Fibroblast of lung (primary cell): Measurements from ENCODE around the gene GPC3. TPM values are rescaled to one million over a fixed set of nuclear protein-coding genes. Genes with fewer than 3 reads are reported as not detected.

Experiments used
- DNase-seq, 2 donors: peaks; one replicate each; pipeline versions ENCODE4 v3.0.0 to v3.0.0-alpha.2; 2010; ENCODE audit warnings: low read depth in 2 of 2
- H2AFZ ChIP-seq: 2 replicates; pipeline ENCODE4 v1.5.1; 2012; ENCODE audit warnings: low read length, control low read depth, inconsistent platforms
- H3K27ac ChIP-seq: 2 replicates; pipeline ENCODE4 v1.5.1; 2011; ENCODE audit warnings: low read length, control low read depth; ENCODE audit not compliant: insufficient read depth
- H3K27me3 ChIP-seq: 2 replicates; pipeline ENCODE4 v1.5.1; 2011; ENCODE audit warnings: mild to moderate bottlenecking, low read length; ENCODE audit not compliant: control insufficient read depth, insufficient read depth
- H3K36me3 ChIP-seq: 2 replicates; pipeline ENCODE4 v1.5.1; 2011; ENCODE audit warnings: low read length; ENCODE audit not compliant: control insufficient read depth, insufficient read depth
- H3K4me1 ChIP-seq: 2 replicates; pipeline ENCODE4 v1.5.1; 2011; ENCODE audit warnings: low read length; ENCODE audit not compliant: control insufficient read depth, insufficient read depth; ENCODE audit errors: extremely low read depth
- H3K4me2 ChIP-seq: 2 replicates; pipeline ENCODE4 v1.5.1; 2011; ENCODE audit warnings: low read length, control low read depth; ENCODE audit not compliant: insufficient read depth; ENCODE audit errors: extremely low read depth
- H3K4me3 ChIP-seq, 4 experiments: fragments of 200-600 bp in 1 of 4; sonication (generic) in 1 of 4; replicated peaks in 1 of 4; 2 replicates each; pipeline ENCODE4 v1.5.1; 2011 to 2016; ENCODE audit warnings: low read length in 4 of 4, low read depth in 3 of 4, mild to moderate bottlenecking in 3 of 4, control low read depth in 2 of 4, inconsistent platforms in 1 of 4, mixed read lengths in 1 of 4; ENCODE audit not compliant: insufficient read depth in 1 of 4; ENCODE audit errors: control extremely low read depth in 1 of 4
- H3K79me2 ChIP-seq: 2 replicates; pipeline ENCODE4 v1.5.1; 2012; ENCODE audit warnings: mild to moderate bottlenecking, low read length, inconsistent platforms; ENCODE audit not compliant: control insufficient read depth, insufficient read depth
- H3K9ac ChIP-seq: 2 replicates; pipeline ENCODE4 v1.5.1; 2011; ENCODE audit warnings: mild to moderate bottlenecking, low read length, control low read depth; ENCODE audit not compliant: insufficient read depth
- H3K9me3 ChIP-seq: 2 replicates; pipeline ENCODE4 v1.5.1; 2012; ENCODE audit warnings: low read depth, low read length; ENCODE audit not compliant: control insufficient read depth, insufficient read depth
- H4K20me1 ChIP-seq: 2 replicates; pipeline ENCODE4 v1.5.1; 2011; ENCODE audit warnings: low read length; ENCODE audit not compliant: control insufficient read depth, insufficient read depth; ENCODE audit errors: extremely low read depth
- EZH2 ChIP-seq: IDR thresholded peaks from 2 replicates; pipeline ENCODE4 v1.5.1; 2012; ENCODE audit warnings: low read length, control low read depth, mild to moderate bottlenecking; ENCODE audit errors: missing control alignments
- polyA plus RNA-seq, 2 donors: library from polyadenylated mRNA; depleted of rRNA in 1 of 2; stranded (reverse) in 1 of 2; unstranded in 1 of 2; fragments of >200 nt; gene quantifications; 2 replicates each; pipeline ENCODE4 v1.2.1, GENCODE V29; 2011 to 2012; ENCODE audit warnings: missing spikeins in 1 of 2
- total RNA-seq: library from RNA; depleted of rRNA; stranded (reverse); fragments of >200 nt; gene quantifications from 2 replicates; pipeline ENCODE4 v1.2.1, GENCODE V29; 2014
- TF ChIP-seq, protein P1 (sequence below), 2 donors: IDR thresholded peaks in 1 of 2; conservative IDR thresholded peaks in 1 of 2; 1 replicate in 1 of 2; 2 replicates in 1 of 2; pipeline ENCODE4 v1.5.1; 2011 to 2012; ENCODE audit warnings: low read length in 2 of 2, control low read depth in 1 of 2, inconsistent platforms in 1 of 2, low read depth in 1 of 2, mild to moderate bottlenecking in 1 of 2

GPC3 gene
- total and polyA plus RNA-seq, 2 donors (not counting 1 experiment from before 2014, with no cell fraction given): 6.4 to 7.1 TPM

DNA sequence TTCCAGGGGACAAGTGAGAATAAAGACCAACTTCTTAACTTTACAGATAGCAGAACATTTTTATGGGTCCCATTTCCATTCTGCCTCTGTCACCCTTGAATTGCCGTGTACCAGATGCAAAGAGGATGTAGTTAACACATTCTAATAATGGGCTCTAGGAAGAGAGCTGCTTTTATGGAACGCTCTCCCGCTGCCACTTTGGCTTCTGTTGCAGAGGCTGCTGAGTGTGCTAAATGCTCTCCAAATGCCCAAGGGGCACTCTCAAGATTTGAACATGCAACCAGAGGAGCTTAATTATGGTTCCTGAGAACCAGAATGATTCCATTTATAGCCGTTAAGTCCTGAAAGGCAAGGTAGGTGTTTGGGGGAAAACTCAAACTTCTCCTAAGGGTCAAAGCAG lies 28.1 kb upstream of the GPC3 start:
- H3K27ac ChIP-seq: no peak overlapping the region
- H3K79me2 ChIP-seq: no peaks in the 10 kb centered on the region
- no peak overlapping the region for H2AFZ ChIP-seq
- no peaks in the 10 kb centered on the region for H3K9me3 ChIP-seq
- no peak for DNase-seq
- TF ChIP-seq EZH2: no peak
- TF ChIP-seq, protein P1, sequence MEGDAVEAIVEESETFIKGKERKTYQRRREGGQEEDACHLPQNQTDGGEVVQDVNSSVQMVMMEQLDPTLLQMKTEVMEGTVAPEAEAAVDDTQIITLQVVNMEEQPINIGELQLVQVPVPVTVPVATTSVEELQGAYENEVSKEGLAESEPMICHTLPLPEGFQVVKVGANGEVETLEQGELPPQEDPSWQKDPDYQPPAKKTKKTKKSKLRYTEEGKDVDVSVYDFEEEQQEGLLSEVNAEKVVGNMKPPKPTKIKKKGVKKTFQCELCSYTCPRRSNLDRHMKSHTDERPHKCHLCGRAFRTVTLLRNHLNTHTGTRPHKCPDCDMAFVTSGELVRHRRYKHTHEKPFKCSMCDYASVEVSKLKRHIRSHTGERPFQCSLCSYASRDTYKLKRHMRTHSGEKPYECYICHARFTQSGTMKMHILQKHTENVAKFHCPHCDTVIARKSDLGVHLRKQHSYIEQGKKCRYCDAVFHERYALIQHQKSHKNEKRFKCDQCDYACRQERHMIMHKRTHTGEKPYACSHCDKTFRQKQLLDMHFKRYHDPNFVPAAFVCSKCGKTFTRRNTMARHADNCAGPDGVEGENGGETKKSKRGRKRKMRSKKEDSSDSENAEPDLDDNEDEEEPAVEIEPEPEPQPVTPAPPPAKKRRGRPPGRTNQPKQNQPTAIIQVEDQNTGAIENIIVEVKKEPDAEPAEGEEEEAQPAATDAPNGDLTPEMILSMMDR (conservative IDR thresholded peaks at IDR 0.05 in 1 of 2, IDR thresholded peaks at IDR 0.05 in 1 of 2; ENCODE audit: low read depth in 1 of 2, low read length in 2 of 2): no peak
- no peak overlapping the region for H3K9ac ChIP-seq
- H3K4me3 ChIP-seq: no peak overlapping the region
- no peaks in the 10 kb centered on the region for H4K20me1 ChIP-seq
- H3K27me3 ChIP-seq: no peaks in the 10 kb centered on the region
- H3K36me3 ChIP-seq: no peaks in the 10 kb centered on the region
- no peaks in the 10 kb centered on the region for H3K4me1 ChIP-seq
- H3K4me2 ChIP-seq: no peak overlapping the region

DNA sequence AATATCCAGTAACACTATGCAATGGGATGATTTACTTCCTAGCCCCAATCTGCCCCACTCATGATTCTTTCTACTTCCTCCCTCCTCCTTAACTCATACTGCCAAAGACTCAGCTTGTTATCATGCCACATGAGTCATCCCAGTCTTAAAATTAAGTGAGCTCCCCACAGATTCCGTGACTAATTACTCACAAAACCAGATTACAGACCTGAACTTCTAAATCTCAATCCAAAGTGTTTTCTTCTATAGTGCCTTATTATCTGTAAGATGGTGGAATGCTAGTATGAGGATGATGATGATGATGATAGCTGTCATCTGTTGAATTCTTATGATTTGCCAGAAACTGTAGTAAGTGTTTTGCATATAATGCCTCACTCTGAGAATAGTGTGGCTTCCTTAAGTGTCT lies 27.7 kb upstream of the GPC3 start:
- H2AFZ ChIP-seq: no peak overlapping the region
- H3K27me3 ChIP-seq: no peaks in the 10 kb centered on the region
- H3K4me3 ChIP-seq: no peak overlapping the region
- H3K4me2 ChIP-seq: no peak overlapping the region
- no peaks in the 10 kb centered on the region for H3K79me2 ChIP-seq
- no peak for TF ChIP-seq EZH2
- TF ChIP-seq, protein P1 (conservative IDR thresholded peaks at IDR 0.05 in 1 of 2, IDR thresholded peaks at IDR 0.05 in 1 of 2; ENCODE audit: low read depth in 1 of 2, low read length in 2 of 2): no peak
- H3K9ac ChIP-seq: no peak overlapping the region
- H3K36me3 ChIP-seq: no peaks in the 10 kb centered on the region
- no peak overlapping the region for H3K27ac ChIP-seq
- H3K4me1 ChIP-seq: no peaks in the 10 kb centered on the region
- DNase-seq: peak; percentile 6 to 23
- no peaks in the 10 kb centered on the region for H3K9me3 ChIP-seq
- no peaks in the 10 kb centered on the region for H4K20me1 ChIP-seq

GRCh38 chrX:134010690-134011089 lies 25.3 kb upstream of the GPC3 start:
- peak in 1 of 2 donors; percentile 24 for DNase-seq
- H2AFZ ChIP-seq: no peak overlapping the region
- no peak overlapping the region for H3K4me2 ChIP-seq
- H3K4me3 ChIP-seq: no peak overlapping the region
- H3K27me3 ChIP-seq: no peaks in the 10 kb centered on the region
- H3K79me2 ChIP-seq: no peaks in the 10 kb centered on the region
- H4K20me1 ChIP-seq: no peaks in the 10 kb centered on the region
- no peaks in the 10 kb centered on the region for H3K9me3 ChIP-seq
- no peak overlapping the region for H3K9ac ChIP-seq
- no peaks in the 10 kb centered on the region for H3K4me1 ChIP-seq
- TF ChIP-seq, protein P1 (conservative IDR thresholded peaks at IDR 0.05 in 1 of 2, IDR thresholded peaks at IDR 0.05 in 1 of 2; ENCODE audit: low read depth in 1 of 2, low read length in 2 of 2): no peak
- TF ChIP-seq EZH2: no peak
- H3K27ac ChIP-seq: no peak overlapping the region
- no peaks in the 10 kb centered on the region for H3K36me3 ChIP-seq
